ENCODE results near the gene SGTB. TPM values are rescaled to one million over a fixed set of nuclear protein-coding genes. Genes with fewer than 3 reads are reported as not detected.

Gene SGTB
- total RNA-seq, 2 donors from 2014 or later: 3.1 to 3.6 TPM

GRCh38 chr5:65640240-65640639 lies 81.7 kb downstream of the SGTB start:
- intact Hi-C loops (cut with DNase I): no loop called here
- WGBS, 2 donors: 91 to 96% methylated on average over 4 of the region's 4 CpGs
- DNase-seq: no peak
- no peak for ATAC-seq
- H3K36me3 ChIP-seq (replicated peaks in 1 of 2; ENCODE audit: insufficient read depth in 1 of 2, low read depth in 2 of 2): peaks cover 0 to 2% of the 10 kb centered on the region in 2 donors
- TF ChIP-seq POLR2A (IDR thresholded peaks at IDR 0.05): no peak
- no peak for TF ChIP-seq CTCF (IDR thresholded peaks at IDR 0.05)
- H3K27me3 ChIP-seq: no peaks in the 10 kb centered on the region
- H3K9me3 ChIP-seq: no peaks in the 10 kb centered on the region
- no peaks in the 10 kb centered on the region for H3K4me1 ChIP-seq
- no peak overlapping the region for H3K27ac ChIP-seq
- H3K4me3 ChIP-seq: no peak overlapping the region

GRCh38 chr5:65630981-65631380 lies 90.9 kb downstream of the SGTB start:
- Histone ChIP-seq H3K27ac (no peak overlapping the region), H3K27me3 (no peaks in the 10 kb centered on the region), H3K4me1 (peaks cover 6% of the 10 kb centered on the region), H3K36me3 (replicated peaks in 1 of 2; ENCODE audit: insufficient read depth in 1 of 2, low read depth in 2 of 2) (no peaks in the 10 kb centered on the region), H3K9me3 (no peaks in the 10 kb centered on the region), H3K4me3 (no peak overlapping the region)
- DNase-seq (no peak), ATAC-seq (no peak)
- intact Hi-C loops (cut with DNase I): no loop called here
- TF ChIP-seq POLR2A (IDR thresholded peaks at IDR 0.05): no peak
- TF ChIP-seq CTCF (IDR thresholded peaks at IDR 0.05): no peak

GRCh38 chr5:65625743-65626142 lies 96.2 kb downstream of the SGTB start:
- peak overlapping the region in 1 of 2 donors; percentile 85 for H3K4me3 ChIP-seq
- ATAC-seq: no peak
- no peaks in the 10 kb centered on the region for H3K9me3 ChIP-seq
- H3K27me3 ChIP-seq: no peaks in the 10 kb centered on the region
- peak overlapping the region in 1 of 4 donors; percentile 89 for H3K27ac ChIP-seq
- no peak for TF ChIP-seq CTCF (IDR thresholded peaks at IDR 0.05)
- no peak for TF ChIP-seq POLR2A (IDR thresholded peaks at IDR 0.05)
- intact Hi-C loops (cut with DNase I): no loop called here
- 43% methylated on average over 6 of the region's 6 CpGs for WGBS, 2 donors
- peaks cover 30% of the 10 kb centered on the region for H3K4me1 ChIP-seq
- no peak for DNase-seq
- H3K36me3 ChIP-seq (replicated peaks in 1 of 2; ENCODE audit: insufficient read depth in 1 of 2, low read depth in 2 of 2): no peaks in the 10 kb centered on the region

GRCh38 chr5:65624571-65625555 lies 97.0 kb downstream of the SGTB start, which contains the start of the genes SHLD3 and TRAPPC13:
SHLD3 (plus strand) TSS chr5:65625027; CDS start chr5:65629588, 4,561 bp downstream.
TRAPPC13 (plus strand) TSS chr5:65625027; CDS start chr5:65625061, 34 bp downstream.
- 0 to 1% methylated on average over 36 of the region's 36 CpGs for WGBS, 2 donors
- Histone ChIP-seq H3K27ac (peak within 1 kb of the TSS; percentile 54 to 89 (median 70)), H3K27me3 (no peaks in the 10 kb centered on the region), H3K4me1 (peaks cover 30% of the 10 kb centered on the region), H3K9me3 (no peaks in the 10 kb centered on the region), H3K36me3 (replicated peaks in 1 of 2; ENCODE audit: insufficient read depth in 1 of 2, low read depth in 2 of 2) (no peaks in the 10 kb centered on the region), H3K4me3 (peak within 1 kb of the TSS; percentile 80 to 85)
- DNase-seq (peak; percentile 80 to 91 (median 87)), ATAC-seq (peak; percentile 91)
- TF ChIP-seq POLR2A (IDR thresholded peaks at IDR 0.05) (peak in 1 of 3 donors; percentile 21), CTCF (IDR thresholded peaks at IDR 0.05) (peak in 4 of 7 experiments; percentile 12 to 32 (median 22))
- intact Hi-C loops (cut with DNase I): no loop called here

Data from body of pancreas (tissue), 4 donors.